SJSA1 (cell line): ENCODE results near the gene NLRC4. TPM values are rescaled to one million over a fixed set of nuclear protein-coding genes. Genes with fewer than 3 reads are reported as not detected.

Source experiments
- DNase-seq, 2 experiments: peaks; one replicate each; pipeline ENCODE4 v3.0.0-alpha.2; 2015 to 2020; ENCODE audit warnings: low spot score in 2 of 2, low read depth in 1 of 2
- H3K27ac ChIP-seq: fragments of 250-450 bp; sonication (Bioruptor Pico); 2 replicates; pipeline ENCODE4 v1.5.1; 2020; ENCODE audit warnings: mild to moderate bottlenecking, moderate library complexity
- H3K27me3 ChIP-seq: fragments of 250-450 bp; sonication (Bioruptor Pico); replicated peaks from 2 replicates; pipeline ENCODE4 v1.5.1; 2020; ENCODE audit warnings: mild to moderate bottlenecking, moderate library complexity
- H3K36me3 ChIP-seq: fragments of 250-450 bp; sonication (Bioruptor Pico); 2 replicates; pipeline ENCODE4 v1.5.1; 2020; ENCODE audit warnings: mild to moderate bottlenecking
- H3K4me1 ChIP-seq: fragments of 250-450 bp; sonication (Bioruptor Pico); replicated peaks from 2 replicates; pipeline ENCODE4 v1.6.1; 2021; ENCODE audit warnings: mild to moderate bottlenecking
- H3K4me3 ChIP-seq: fragments of 250-450 bp; sonication (Bioruptor Pico); 2 replicates; pipeline ENCODE4 v1.5.1; 2020; ENCODE audit warnings: mild to moderate bottlenecking
- H3K9me3 ChIP-seq: fragments of 250-450 bp; sonication (Bioruptor Pico); replicated peaks from 2 replicates; pipeline ENCODE4 v1.5.1; 2020; ENCODE audit warnings: mild to moderate bottlenecking
- total RNA-seq: library from RNA; depleted of rRNA; stranded (reverse); fragments of >200 nt; shearing (Covaris generic); gene quantifications from 2 replicates; pipeline ENCODE4 v1.2.3, GENCODE V29; 2014

The NLRC4 gene
- total RNA-seq, 1 experiment from 2014 or later = not detected

- no peak overlapping the region for H3K4me3 ChIP-seq
- no peak overlapping the region for H3K27ac ChIP-seq
- H3K27me3 ChIP-seq = no peaks in the 10 kb centered on the region
- peaks cover 4% of the 10 kb centered on the region for H3K4me1 ChIP-seq
- DNase-seq = no peak
- no peaks in the 10 kb centered on the region for H3K9me3 ChIP-seq
- no peaks in the 10 kb centered on the region for H3K36me3 ChIP-seq
Observed at GRCh38 chr2:32272279-32272678, 7.6 kb upstream of the NLRC4 start.

GRCh38 chr2:32271063-32271462 is 6.4 kb upstream of the NLRC4 start:
- H3K4me1 ChIP-seq = no peaks in the 10 kb centered on the region
- no peaks in the 10 kb centered on the region for H3K9me3 ChIP-seq
- H3K27me3 ChIP-seq = no peaks in the 10 kb centered on the region
- H3K36me3 ChIP-seq = no peaks in the 10 kb centered on the region
- H3K27ac ChIP-seq = no peak overlapping the region
- no peak overlapping the region for H3K4me3 ChIP-seq
- DNase-seq = no peak

- no peaks in the 10 kb centered on the region for H3K27me3 ChIP-seq
- no peak overlapping the region for H3K27ac ChIP-seq
- H3K9me3 ChIP-seq = no peaks in the 10 kb centered on the region
- no peak overlapping the region for H3K4me3 ChIP-seq
- DNase-seq = no peak
- H3K36me3 ChIP-seq = no peaks in the 10 kb centered on the region
- H3K4me1 ChIP-seq = no peaks in the 10 kb centered on the region
Observed at GRCh38 chr2:32262105-32262504, 2.6 kb downstream of the NLRC4 start.

GRCh38 chr2:32260376-32260775 is 4.3 kb downstream of the NLRC4 start:
- no peaks in the 10 kb centered on the region for H3K9me3 ChIP-seq
- H3K36me3 ChIP-seq = no peaks in the 10 kb centered on the region
- H3K27ac ChIP-seq = no peak overlapping the region
- no peaks in the 10 kb centered on the region for H3K4me1 ChIP-seq
- DNase-seq = no peak
- no peaks in the 10 kb centered on the region for H3K27me3 ChIP-seq
- no peak overlapping the region for H3K4me3 ChIP-seq

GRCh38 chr2:32258242-32258641 is 6.4 kb downstream of the NLRC4 start:
- Histone ChIP-seq H3K27me3 (no peaks in the 10 kb centered on the region), H3K27ac (no peak overlapping the region), H3K4me1 (0 out of 2 replicates have a peak, but pooled peaks cover under 1% of the 10 kb centered on the region), H3K36me3 (no peaks in the 10 kb centered on the region), H3K9me3 (no peaks in the 10 kb centered on the region), H3K4me3 (no peak overlapping the region)
- no peak for DNase-seq

- Histone ChIP-seq H3K4me1 (peaks cover 14% of the 10 kb centered on the region; the same call in 1 of the 2 replicates), H3K4me3 (no peak overlapping the region), H3K27me3 (no peaks in the 10 kb centered on the region), H3K9me3 (no peaks in the 10 kb centered on the region), H3K36me3 (no peaks in the 10 kb centered on the region), H3K27ac (no peak overlapping the region)
- no peak for DNase-seq
Observed at GRCh38 chr2:32250290-32250689, 14.4 kb downstream of the NLRC4 start.

GRCh38 chr2:32249731-32250236 is 14.9 kb downstream of the NLRC4 start:
- H3K9me3 ChIP-seq = no peaks in the 10 kb centered on the region
- no peaks in the 10 kb centered on the region for H3K27me3 ChIP-seq
- H3K36me3 ChIP-seq = no peaks in the 10 kb centered on the region
- H3K27ac ChIP-seq = no peak overlapping the region
- H3K4me3 ChIP-seq = no peak overlapping the region
- no peak for DNase-seq
- H3K4me1 ChIP-seq = peaks cover 14% of the 10 kb centered on the region; the same call in 1 of the 2 replicates

GRCh38 chr2:32248299-32248698 is 16.4 kb downstream of the NLRC4 start:
- H3K4me3 ChIP-seq = no peak overlapping the region
- H3K27ac ChIP-seq = no peak overlapping the region
- no peaks in the 10 kb centered on the region for H3K36me3 ChIP-seq
- no peak for DNase-seq
- no peaks in the 10 kb centered on the region for H3K9me3 ChIP-seq
- peaks cover 14% of the 10 kb centered on the region; the same call in 1 of the 2 replicates for H3K4me1 ChIP-seq
- H3K27me3 ChIP-seq = no peaks in the 10 kb centered on the region

- DNase-seq = no peak
- Histone ChIP-seq H3K4me3 (no peak overlapping the region), H3K36me3 (no peaks in the 10 kb centered on the region), H3K4me1 (no peaks in the 10 kb centered on the region), H3K27me3 (no peaks in the 10 kb centered on the region), H3K9me3 (no peaks in the 10 kb centered on the region), H3K27ac (no peak overlapping the region)
Observed at GRCh38 chr2:32246911-32247310, 17.8 kb downstream of the NLRC4 start.

GRCh38 chr2:32242331-32242730 is 22.4 kb downstream of the NLRC4 start:
- no peaks in the 10 kb centered on the region for H3K9me3 ChIP-seq
- no peak overlapping the region for H3K27ac ChIP-seq
- H3K4me1 ChIP-seq = no peaks in the 10 kb centered on the region
- H3K27me3 ChIP-seq = no peaks in the 10 kb centered on the region
- H3K36me3 ChIP-seq = no peaks in the 10 kb centered on the region
- no peak overlapping the region for H3K4me3 ChIP-seq
- DNase-seq = no peak

GRCh38 chr2:32237996-32238395 is 26.7 kb downstream of the NLRC4 start:
- no peaks in the 10 kb centered on the region for H3K36me3 ChIP-seq
- no peaks in the 10 kb centered on the region for H3K4me1 ChIP-seq
- H3K27me3 ChIP-seq = no peaks in the 10 kb centered on the region
- H3K4me3 ChIP-seq = no peak overlapping the region
- no peak for DNase-seq
- H3K27ac ChIP-seq = no peak overlapping the region
- H3K9me3 ChIP-seq = no peaks in the 10 kb centered on the region

GRCh38 chr2:32237488-32237887 is 27.2 kb downstream of the NLRC4 start:
- Histone ChIP-seq H3K27ac (no peak overlapping the region), H3K9me3 (no peaks in the 10 kb centered on the region), H3K4me3 (no peak overlapping the region), H3K4me1 (no peaks in the 10 kb centered on the region), H3K27me3 (no peaks in the 10 kb centered on the region), H3K36me3 (no peaks in the 10 kb centered on the region)
- no peak for DNase-seq

- no peaks in the 10 kb centered on the region for H3K4me1 ChIP-seq
- no peaks in the 10 kb centered on the region for H3K9me3 ChIP-seq
- no peaks in the 10 kb centered on the region for H3K36me3 ChIP-seq
- DNase-seq = no peak
- H3K27ac ChIP-seq = no peak overlapping the region
- no peak overlapping the region for H3K4me3 ChIP-seq
- H3K27me3 ChIP-seq = no peaks in the 10 kb centered on the region
Observed at GRCh38 chr2:32235315-32235714, 29.4 kb downstream of the NLRC4 start.

GRCh38 chr2:32231959-32232358 is 32.7 kb downstream of the NLRC4 start:
- no peak overlapping the region for H3K27ac ChIP-seq
- DNase-seq = no peak
- no peaks in the 10 kb centered on the region for H3K4me1 ChIP-seq
- no peak overlapping the region for H3K4me3 ChIP-seq
- H3K27me3 ChIP-seq = no peaks in the 10 kb centered on the region
- H3K9me3 ChIP-seq = no peaks in the 10 kb centered on the region
- no peaks in the 10 kb centered on the region for H3K36me3 ChIP-seq

GRCh38 chr2:32229635-32230034 is 35.1 kb downstream of the NLRC4 start:
- H3K27ac ChIP-seq = no peak overlapping the region
- peaks cover 10% of the 10 kb centered on the region for H3K36me3 ChIP-seq
- no peaks in the 10 kb centered on the region for H3K4me1 ChIP-seq
- no peak overlapping the region for H3K4me3 ChIP-seq
- DNase-seq = no peak
- no peaks in the 10 kb centered on the region for H3K27me3 ChIP-seq
- no peaks in the 10 kb centered on the region for H3K9me3 ChIP-seq
